GM23338 (cell line): Measurements from ENCODE around the gene PRSS2. TPM values are rescaled to one million over a fixed set of nuclear protein-coding genes. Genes with fewer than 3 reads are reported as not detected.

Source experiments
- ATAC-seq: fragments of 200-7000 bp; cut with Tn5 transposase; 3 replicates; pipeline ENCODE4 v1.9.1; 2020
- DNase-seq: peaks from one replicate; pipeline ENCODE4 v3.0.0-alpha.2; 2015; ENCODE audit warnings: low spot score
- H2AFZ ChIP-seq: fragments of 200-600 bp; sonication (generic); 2 replicates; pipeline ENCODE4 v1.8.0; 2016; ENCODE audit warnings: antibody characterized with exemption, mild to moderate bottlenecking, moderate library complexity
- H3F3A ChIP-seq: fragments of 200-600 bp; sonication (generic); replicated peaks from 2 replicates; pipeline ENCODE4 v1.8.0; 2017; ENCODE audit warnings: antibody characterized with exemption, mixed run types, low read depth
- H3K27ac ChIP-seq: fragments of 200-600 bp; sonication (generic); 2 replicates; pipeline ENCODE4 v1.6.1; 2016; ENCODE audit warnings: low read depth
- H3K27me3 ChIP-seq: fragments of 200-600 bp; sonication (generic); 2 replicates; pipeline ENCODE4 v1.8.0; 2016; ENCODE audit warnings: mild to moderate bottlenecking, mixed run types, moderate library complexity; ENCODE audit not compliant: insufficient read depth
- H3K36me3 ChIP-seq: fragments of 200-600 bp; sonication (generic); 2 replicates; pipeline ENCODE4 v1.8.0; 2016; ENCODE audit warnings: mild to moderate bottlenecking; ENCODE audit not compliant: insufficient read depth
- H3K4me1 ChIP-seq: fragments of 200-600 bp; sonication (generic); 2 replicates; pipeline ENCODE4 v1.8.0; 2016; ENCODE audit warnings: mild to moderate bottlenecking, moderate library complexity; ENCODE audit not compliant: insufficient read depth
- H3K4me2 ChIP-seq: fragments of 200-600 bp; sonication (generic); 2 replicates; pipeline ENCODE4 v1.7.1; 2017; ENCODE audit warnings: mixed run types
- H3K4me3 ChIP-seq: fragments of 200-600 bp; sonication (generic); 2 replicates; pipeline ENCODE4 v1.6.1; 2016; ENCODE audit warnings: mixed run types
- H3K79me2 ChIP-seq: fragments of 200-600 bp; sonication (generic); replicated peaks from 2 replicates; pipeline ENCODE4 v1.8.0; 2017; ENCODE audit warnings: mild to moderate bottlenecking; ENCODE audit not compliant: insufficient read depth
- H3K9me2 ChIP-seq: fragments of 200-600 bp; sonication (generic); 2 replicates; pipeline ENCODE4 v1.8.0; 2017; ENCODE audit not compliant: insufficient read depth
- H4K20me1 ChIP-seq: fragments of 200-600 bp; sonication (generic); replicated peaks from 2 replicates; pipeline ENCODE4 v1.8.0; 2017; ENCODE audit warnings: mild to moderate bottlenecking; ENCODE audit not compliant: insufficient read depth
- H3K27ac Mint-ChIP-seq: 2 replicates; pipeline ENCODE4 v1.8.0; 2020; ENCODE audit warnings: inconsistent platforms, mild to moderate bottlenecking, moderate library complexity, mixed read lengths
- H3K27me3 Mint-ChIP-seq: 3 replicates; pipeline ENCODE4 v1.8.0; 2022; ENCODE audit warnings: low read depth, mild to moderate bottlenecking, moderate library complexity, mixed read lengths, inconsistent platforms; ENCODE audit not compliant: insufficient read depth, poor library complexity
- H3K36me3 Mint-ChIP-seq: 3 replicates; pipeline ENCODE4 v1.8.0; 2021; ENCODE audit warnings: low read depth, mild to moderate bottlenecking, inconsistent platforms, moderate library complexity, mixed read lengths
- H3K4me1 Mint-ChIP-seq: 3 replicates; pipeline ENCODE4 v1.8.0; 2020; ENCODE audit warnings: mild to moderate bottlenecking, inconsistent platforms, mixed read lengths
- H3K4me3 Mint-ChIP-seq: 3 replicates; pipeline ENCODE4 v1.8.0; 2021; ENCODE audit warnings: moderate library complexity, mild to moderate bottlenecking, inconsistent platforms, mixed read lengths
- H3K9me3 Mint-ChIP-seq: 3 replicates; pipeline ENCODE4 v1.8.0; 2020; ENCODE audit warnings: moderate library complexity, mild to moderate bottlenecking, inconsistent platforms, mixed read lengths
- CREB1 ChIP-seq: fragments of 250-450 bp; sonication (Bioruptor Pico); IDR thresholded peaks from 2 replicates; pipeline ENCODE4 v1.5.0; 2020; ENCODE audit warnings: low read depth, mild to moderate bottlenecking, moderate library complexity
- EZH2 ChIP-seq: fragments of 200-600 bp; sonication (generic); IDR thresholded peaks from one replicate; pipeline ENCODE4 v1.8.0; 2017; ENCODE audit warnings: antibody characterized with exemption, mild to moderate bottlenecking, low read depth; ENCODE audit not compliant: unreplicated experiment
- EZH2phosphoT487 ChIP-seq: fragments of 200-600 bp; sonication (generic); IDR thresholded peaks from one replicate; pipeline ENCODE4 v1.8.1; 2018; ENCODE audit warnings: antibody characterized with exemption; ENCODE audit not compliant: unreplicated experiment
- JUNB ChIP-seq: IDR thresholded peaks from one replicate; pipeline ENCODE4 v1.6.1; 2016; ENCODE audit warnings: antibody characterized with exemption; ENCODE audit not compliant: unreplicated experiment
- NANOG ChIP-seq: IDR thresholded peaks from 2 replicates; pipeline ENCODE4 v1.6.1; 2016; ENCODE audit warnings: antibody characterized with exemption, borderline replicate concordance
- POLR2AphosphoS5 ChIP-seq: IDR thresholded peaks from 2 replicates; pipeline ENCODE4 v1.6.1; 2016; ENCODE audit warnings: antibody characterized with exemption, low read depth
- STAT1 ChIP-seq: IDR thresholded peaks from one replicate; pipeline ENCODE4 v1.6.1; 2016; ENCODE audit warnings: antibody characterized with exemption; ENCODE audit not compliant: unreplicated experiment
- ZNF114 ChIP-seq: fragments of 250-450 bp; sonication (Bioruptor Pico); IDR thresholded peaks from 2 replicates; pipeline ENCODE4 v1.5.0; 2020; ENCODE audit warnings: mild to moderate bottlenecking, moderate library complexity
- ZNF331 ChIP-seq: fragments of 250-450 bp; sonication (Bioruptor Pico); IDR thresholded peaks from 2 replicates; pipeline ENCODE4 v1.5.0; 2020; ENCODE audit warnings: low read depth, mild to moderate bottlenecking, moderate library complexity
- polyA plus RNA-seq: library from polyadenylated mRNA; unstranded; fragments of >200 nt; fragmentation: Nextera tagmentation; extraction: Ambion mirVana; gene quantifications from 2 replicates; pipeline ENCODE4 v1.2.1, GENCODE V29; 2016
- total RNA-seq: library from RNA; depleted of rRNA; stranded (reverse); fragments of >200 nt; shearing (Covaris generic); gene quantifications from 2 replicates; pipeline ENCODE4 v1.2.3, GENCODE V29; 2014
- TF ChIP-seq, protein P1 (sequence below), 2 experiments: fragments of 200-600 bp in 1 of 2; sonication (generic) in 1 of 2; conservative IDR thresholded peaks; 2 replicates each; pipeline versions ENCODE4 v1.5.1 to v1.6.1; 2016 to 2017; ENCODE audit warnings: antibody characterized with exemption in 2 of 2, low read depth in 2 of 2, mild to moderate bottlenecking in 2 of 2, moderate library complexity in 1 of 2
- TF ChIP-seq, protein P2 (sequence below): IDR thresholded peaks from one replicate; pipeline ENCODE4 v1.6.1; 2018; ENCODE audit warnings: antibody characterized with exemption; ENCODE audit not compliant: unreplicated experiment

Gene PRSS2
- total and polyA plus RNA-seq, 2 experiments from 2014 or later = not detected

DNA sequence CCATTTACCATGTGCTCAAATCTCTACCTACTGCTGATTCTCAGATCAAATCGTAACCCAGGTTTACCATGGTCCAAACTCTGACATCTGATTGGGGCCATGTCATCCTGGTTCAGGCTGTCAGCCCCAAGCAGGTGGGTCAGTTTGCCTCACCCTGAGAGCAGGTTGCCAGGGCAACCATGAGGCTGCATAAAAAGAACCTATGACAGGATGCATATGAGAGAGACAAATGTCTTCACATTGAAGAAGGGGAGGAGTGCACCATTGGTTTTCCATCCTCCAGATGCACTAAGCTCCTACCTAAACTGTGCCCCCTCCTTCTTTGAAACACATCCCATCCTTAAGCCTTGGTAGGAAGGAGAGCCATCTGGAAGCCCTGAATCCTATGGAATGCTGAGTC lies 11.3 kb upstream of the PRSS2 start (continued):
- no peak for TF ChIP-seq ZNF114 (CRISPR knock-in tag)
- no peak for TF ChIP-seq CREB1 (CRISPR knock-in tag)
- no peak for TF ChIP-seq JUNB
- TF ChIP-seq ZNF331 (CRISPR knock-in tag) = no peak
- TF ChIP-seq EZH2 = no peak
- TF ChIP-seq POLR2AphosphoS5 = no peak
- no peak for TF ChIP-seq NANOG
- TF ChIP-seq, protein P1, sequence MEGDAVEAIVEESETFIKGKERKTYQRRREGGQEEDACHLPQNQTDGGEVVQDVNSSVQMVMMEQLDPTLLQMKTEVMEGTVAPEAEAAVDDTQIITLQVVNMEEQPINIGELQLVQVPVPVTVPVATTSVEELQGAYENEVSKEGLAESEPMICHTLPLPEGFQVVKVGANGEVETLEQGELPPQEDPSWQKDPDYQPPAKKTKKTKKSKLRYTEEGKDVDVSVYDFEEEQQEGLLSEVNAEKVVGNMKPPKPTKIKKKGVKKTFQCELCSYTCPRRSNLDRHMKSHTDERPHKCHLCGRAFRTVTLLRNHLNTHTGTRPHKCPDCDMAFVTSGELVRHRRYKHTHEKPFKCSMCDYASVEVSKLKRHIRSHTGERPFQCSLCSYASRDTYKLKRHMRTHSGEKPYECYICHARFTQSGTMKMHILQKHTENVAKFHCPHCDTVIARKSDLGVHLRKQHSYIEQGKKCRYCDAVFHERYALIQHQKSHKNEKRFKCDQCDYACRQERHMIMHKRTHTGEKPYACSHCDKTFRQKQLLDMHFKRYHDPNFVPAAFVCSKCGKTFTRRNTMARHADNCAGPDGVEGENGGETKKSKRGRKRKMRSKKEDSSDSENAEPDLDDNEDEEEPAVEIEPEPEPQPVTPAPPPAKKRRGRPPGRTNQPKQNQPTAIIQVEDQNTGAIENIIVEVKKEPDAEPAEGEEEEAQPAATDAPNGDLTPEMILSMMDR (conservative IDR thresholded peaks at IDR 0.05; ENCODE audit: low read depth in 2 of 2) = no peak
- TF ChIP-seq STAT1 = no peak

DNA sequence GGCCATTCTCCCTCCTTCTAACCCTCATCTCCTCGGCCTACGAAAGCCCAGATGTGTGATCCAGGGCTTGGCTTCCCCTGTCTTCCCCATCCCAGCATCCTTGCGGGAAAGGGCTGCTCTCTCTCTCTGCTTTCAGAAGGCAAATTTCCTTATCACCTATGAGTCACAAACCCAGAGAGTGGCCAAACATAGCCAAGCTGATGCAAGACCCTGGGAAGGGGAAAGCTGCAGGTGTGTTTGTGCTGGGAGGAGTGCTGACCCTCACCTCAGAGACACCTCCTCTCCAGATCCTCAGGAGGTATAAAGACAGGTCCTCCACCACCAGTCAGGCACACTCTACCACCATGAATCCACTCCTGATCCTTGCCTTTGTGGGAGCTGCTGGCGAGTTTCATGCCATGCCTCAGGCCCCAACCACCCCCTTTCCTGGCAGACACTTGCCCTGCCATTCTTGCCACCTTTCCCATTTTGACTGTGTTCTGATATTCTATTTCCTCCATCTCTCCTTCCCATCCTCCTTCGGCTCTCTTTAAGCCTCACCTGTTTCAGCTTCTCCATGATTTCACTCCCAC lies 10.6 kb upstream of the PRSS2 start:
- Histone ChIP-seq H3K9me2 (no peaks in the 10 kb centered on the region), H3K4me1 (no peaks in the 10 kb centered on the region), H3K27me3 (no peaks in the 10 kb centered on the region), H2AFZ (no peak overlapping the region), H3K36me3 (no peaks in the 10 kb centered on the region), H4K20me1 (no peaks in the 10 kb centered on the region), H3K27ac (no peak overlapping the region), H3F3A (no peaks in the 10 kb centered on the region), H3K79me2 (no peaks in the 10 kb centered on the region), H3K4me3 (no peak overlapping the region), H3K4me2 (no peak overlapping the region)
- Mint-ChIP-seq H3K4me3 (no peak overlapping the region), H3K27ac (no peak overlapping the region), H3K4me1 (peaks cover 2% of the 10 kb centered on the region), H3K36me3 (no peaks in the 10 kb centered on the region), H3K9me3 (no peaks in the 10 kb centered on the region), H3K27me3 (peaks cover 7% of the 10 kb centered on the region)
- DNase-seq (no peak), ATAC-seq (no peak)
- TF ChIP-seq EZH2 (no peak), STAT1 (no peak), NANOG (no peak), POLR2AphosphoS5 (no peak), JUNB (no peak), EZH2phosphoT487 (no peak), ZNF331 (CRISPR knock-in tag) (no peak), ZNF114 (CRISPR knock-in tag) (no peak)
- TF ChIP-seq, protein P2, sequence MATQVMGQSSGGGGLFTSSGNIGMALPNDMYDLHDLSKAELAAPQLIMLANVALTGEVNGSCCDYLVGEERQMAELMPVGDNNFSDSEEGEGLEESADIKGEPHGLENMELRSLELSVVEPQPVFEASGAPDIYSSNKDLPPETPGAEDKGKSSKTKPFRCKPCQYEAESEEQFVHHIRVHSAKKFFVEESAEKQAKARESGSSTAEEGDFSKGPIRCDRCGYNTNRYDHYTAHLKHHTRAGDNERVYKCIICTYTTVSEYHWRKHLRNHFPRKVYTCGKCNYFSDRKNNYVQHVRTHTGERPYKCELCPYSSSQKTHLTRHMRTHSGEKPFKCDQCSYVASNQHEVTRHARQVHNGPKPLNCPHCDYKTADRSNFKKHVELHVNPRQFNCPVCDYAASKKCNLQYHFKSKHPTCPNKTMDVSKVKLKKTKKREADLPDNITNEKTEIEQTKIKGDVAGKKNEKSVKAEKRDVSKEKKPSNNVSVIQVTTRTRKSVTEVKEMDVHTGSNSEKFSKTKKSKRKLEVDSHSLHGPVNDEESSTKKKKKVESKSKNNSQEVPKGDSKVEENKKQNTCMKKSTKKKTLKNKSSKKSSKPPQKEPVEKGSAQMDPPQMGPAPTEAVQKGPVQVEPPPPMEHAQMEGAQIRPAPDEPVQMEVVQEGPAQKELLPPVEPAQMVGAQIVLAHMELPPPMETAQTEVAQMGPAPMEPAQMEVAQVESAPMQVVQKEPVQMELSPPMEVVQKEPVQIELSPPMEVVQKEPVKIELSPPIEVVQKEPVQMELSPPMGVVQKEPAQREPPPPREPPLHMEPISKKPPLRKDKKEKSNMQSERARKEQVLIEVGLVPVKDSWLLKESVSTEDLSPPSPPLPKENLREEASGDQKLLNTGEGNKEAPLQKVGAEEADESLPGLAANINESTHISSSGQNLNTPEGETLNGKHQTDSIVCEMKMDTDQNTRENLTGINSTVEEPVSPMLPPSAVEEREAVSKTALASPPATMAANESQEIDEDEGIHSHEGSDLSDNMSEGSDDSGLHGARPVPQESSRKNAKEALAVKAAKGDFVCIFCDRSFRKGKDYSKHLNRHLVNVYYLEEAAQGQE = no peak
- TF ChIP-seq, protein P1 (conservative IDR thresholded peaks at IDR 0.05; ENCODE audit: low read depth in 2 of 2) = no peak
